ENCODE data around the gene S1PR4. TPM values are rescaled to one million over a fixed set of nuclear protein-coding genes. Genes with fewer than 3 reads are reported as not detected.
"Not testable (repeated sequence)": the region's sequence is repeated elsewhere in the genome, so short reads cannot be mapped to it uniquely, and the experiment has no call there.

Gene S1PR4
- total RNA-seq, 2 donors from 2014 or later = 1.2 to 6.4 TPM

DNA sequence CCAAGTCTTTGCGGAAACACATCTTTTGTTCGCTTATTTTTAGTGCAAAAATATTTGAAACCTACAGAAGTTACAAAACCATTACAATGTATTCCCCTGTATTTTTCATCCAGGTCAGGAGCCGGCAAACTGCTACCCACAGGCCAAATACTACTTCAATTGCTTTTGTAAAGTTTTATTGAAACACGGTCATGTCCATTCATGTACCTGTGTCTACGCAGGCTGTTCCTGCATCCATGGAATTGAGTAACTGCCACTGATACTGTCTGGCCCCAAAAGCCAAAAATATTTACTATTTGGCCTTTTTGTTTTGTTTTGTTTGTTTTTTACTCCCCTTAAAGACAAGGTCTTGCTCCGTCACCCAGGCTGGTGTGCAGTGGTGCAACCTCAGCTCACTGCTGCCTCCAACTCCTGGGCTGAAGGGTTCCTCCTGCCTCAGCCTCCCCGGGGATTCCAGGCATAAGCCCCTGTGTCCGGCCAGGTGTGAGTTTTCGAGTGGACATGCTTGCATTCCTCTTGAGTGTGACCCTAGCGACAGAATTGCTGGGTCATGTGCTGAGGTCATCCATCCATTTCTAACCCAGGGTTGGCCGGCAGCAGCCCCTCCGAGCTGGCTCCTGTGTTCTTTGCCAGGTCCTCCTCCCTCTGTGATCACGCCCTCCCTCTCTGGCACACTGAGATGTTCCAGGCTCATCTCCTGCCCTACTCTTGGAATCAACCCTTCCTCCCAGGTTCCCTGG is 10.9 kb upstream of the S1PR4 start:
- H3K27ac ChIP-seq = no peak overlapping the region
- no peaks in the 10 kb centered on the region for H3K36me3 ChIP-seq
- H3K4me1 ChIP-seq (ENCODE audit: control insufficient read depth in 1 of 2, low read depth in 2 of 2) = no peaks in the 10 kb centered on the region
- TF ChIP-seq, protein P1, sequence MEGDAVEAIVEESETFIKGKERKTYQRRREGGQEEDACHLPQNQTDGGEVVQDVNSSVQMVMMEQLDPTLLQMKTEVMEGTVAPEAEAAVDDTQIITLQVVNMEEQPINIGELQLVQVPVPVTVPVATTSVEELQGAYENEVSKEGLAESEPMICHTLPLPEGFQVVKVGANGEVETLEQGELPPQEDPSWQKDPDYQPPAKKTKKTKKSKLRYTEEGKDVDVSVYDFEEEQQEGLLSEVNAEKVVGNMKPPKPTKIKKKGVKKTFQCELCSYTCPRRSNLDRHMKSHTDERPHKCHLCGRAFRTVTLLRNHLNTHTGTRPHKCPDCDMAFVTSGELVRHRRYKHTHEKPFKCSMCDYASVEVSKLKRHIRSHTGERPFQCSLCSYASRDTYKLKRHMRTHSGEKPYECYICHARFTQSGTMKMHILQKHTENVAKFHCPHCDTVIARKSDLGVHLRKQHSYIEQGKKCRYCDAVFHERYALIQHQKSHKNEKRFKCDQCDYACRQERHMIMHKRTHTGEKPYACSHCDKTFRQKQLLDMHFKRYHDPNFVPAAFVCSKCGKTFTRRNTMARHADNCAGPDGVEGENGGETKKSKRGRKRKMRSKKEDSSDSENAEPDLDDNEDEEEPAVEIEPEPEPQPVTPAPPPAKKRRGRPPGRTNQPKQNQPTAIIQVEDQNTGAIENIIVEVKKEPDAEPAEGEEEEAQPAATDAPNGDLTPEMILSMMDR (IDR thresholded peaks at IDR 0.05) = no peak
- H3K27me3 ChIP-seq (replicated peaks; ENCODE audit: insufficient read depth) = no peaks in the 10 kb centered on the region
- DNase-seq (ENCODE audit: low spot score) = no peak
- H3K4me3 ChIP-seq = no peak overlapping the region
- ATAC-seq (ENCODE audit: insufficient number of reproducible peaks, low FRiP score, low read depth) = no peak
- H3K9me3 ChIP-seq = no peaks in the 10 kb centered on the region

DNA sequence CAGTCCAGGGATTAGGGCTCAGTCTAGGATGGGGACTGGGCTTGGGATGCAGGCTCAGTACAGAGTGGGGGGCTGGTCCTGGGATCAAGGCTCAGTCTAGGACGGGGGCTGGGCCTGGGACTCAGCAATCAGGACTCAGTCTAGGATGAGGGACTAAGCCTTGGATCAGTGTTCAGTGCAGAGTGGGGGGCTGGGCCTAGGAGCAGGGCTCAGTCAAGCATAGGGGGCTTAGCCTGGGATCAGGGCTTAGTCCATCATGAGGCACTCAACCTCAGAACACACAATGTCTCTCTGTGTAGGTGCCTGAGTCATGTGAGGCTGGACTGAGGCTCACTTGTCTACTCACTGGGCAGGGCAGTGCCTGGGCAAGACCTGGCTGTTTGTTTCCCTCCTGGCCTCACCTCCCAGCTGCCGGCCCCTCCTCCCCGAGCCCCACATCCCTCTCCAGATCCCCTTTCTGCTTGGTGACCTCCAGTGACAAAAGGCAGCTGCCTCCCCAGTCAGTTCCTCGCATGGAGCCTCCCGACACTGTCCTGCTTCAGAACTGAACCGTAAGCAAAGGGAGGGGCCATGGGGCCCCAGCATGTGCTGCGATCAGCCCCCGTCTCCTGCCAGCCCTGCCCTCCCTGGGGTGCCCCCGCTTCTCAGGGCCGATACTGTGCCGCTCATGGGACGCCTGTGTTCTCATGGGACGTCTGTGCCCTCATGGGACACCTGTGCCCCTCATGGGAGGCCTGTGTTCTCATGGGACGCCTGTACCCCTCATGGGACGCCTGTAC is 6.5 kb upstream of the S1PR4 start:
- Histone ChIP-seq H3K27me3 (replicated peaks; ENCODE audit: insufficient read depth) (no peaks in the 10 kb centered on the region), H3K27ac (no peak overlapping the region), H3K9me3 (no peaks in the 10 kb centered on the region), H3K4me3 (no peak overlapping the region), H3K4me1 (ENCODE audit: control insufficient read depth in 1 of 2, low read depth in 2 of 2) (no peaks in the 10 kb centered on the region), H3K36me3 (no peaks in the 10 kb centered on the region)
- TF ChIP-seq, protein P1 (IDR thresholded peaks at IDR 0.05) = no peak
- ATAC-seq (ENCODE audit: insufficient number of reproducible peaks, low FRiP score, low read depth) (no peak), DNase-seq (ENCODE audit: low spot score) (no peak)

DNA sequence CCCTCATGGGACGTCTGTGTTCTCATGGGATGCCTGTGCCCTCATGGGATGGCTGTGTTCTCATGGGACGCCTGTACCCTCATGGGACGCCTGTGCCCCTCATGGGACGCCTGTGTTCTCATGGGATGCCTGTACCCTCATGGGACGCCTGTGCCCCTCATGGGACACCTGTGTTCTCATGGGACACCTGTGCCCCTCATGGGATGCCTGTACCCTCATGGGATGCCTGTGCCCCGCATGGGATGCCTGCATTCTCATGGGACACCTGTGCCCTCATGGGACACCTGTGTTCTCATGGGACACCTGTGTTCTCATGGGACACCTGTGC is 5.9 kb upstream of the S1PR4 start:
- H3K27ac ChIP-seq; H3K9me3 ChIP-seq; H3K27me3 ChIP-seq (replicated peaks; ENCODE audit: insufficient read depth); H3K4me1 ChIP-seq (ENCODE audit: control insufficient read depth in 1 of 2, low read depth in 2 of 2); H3K36me3 ChIP-seq; ATAC-seq (ENCODE audit: insufficient number of reproducible peaks, low FRiP score, low read depth); DNase-seq (ENCODE audit: low spot score); H3K4me3 ChIP-seq: not testable (repeated sequence)

DNA sequence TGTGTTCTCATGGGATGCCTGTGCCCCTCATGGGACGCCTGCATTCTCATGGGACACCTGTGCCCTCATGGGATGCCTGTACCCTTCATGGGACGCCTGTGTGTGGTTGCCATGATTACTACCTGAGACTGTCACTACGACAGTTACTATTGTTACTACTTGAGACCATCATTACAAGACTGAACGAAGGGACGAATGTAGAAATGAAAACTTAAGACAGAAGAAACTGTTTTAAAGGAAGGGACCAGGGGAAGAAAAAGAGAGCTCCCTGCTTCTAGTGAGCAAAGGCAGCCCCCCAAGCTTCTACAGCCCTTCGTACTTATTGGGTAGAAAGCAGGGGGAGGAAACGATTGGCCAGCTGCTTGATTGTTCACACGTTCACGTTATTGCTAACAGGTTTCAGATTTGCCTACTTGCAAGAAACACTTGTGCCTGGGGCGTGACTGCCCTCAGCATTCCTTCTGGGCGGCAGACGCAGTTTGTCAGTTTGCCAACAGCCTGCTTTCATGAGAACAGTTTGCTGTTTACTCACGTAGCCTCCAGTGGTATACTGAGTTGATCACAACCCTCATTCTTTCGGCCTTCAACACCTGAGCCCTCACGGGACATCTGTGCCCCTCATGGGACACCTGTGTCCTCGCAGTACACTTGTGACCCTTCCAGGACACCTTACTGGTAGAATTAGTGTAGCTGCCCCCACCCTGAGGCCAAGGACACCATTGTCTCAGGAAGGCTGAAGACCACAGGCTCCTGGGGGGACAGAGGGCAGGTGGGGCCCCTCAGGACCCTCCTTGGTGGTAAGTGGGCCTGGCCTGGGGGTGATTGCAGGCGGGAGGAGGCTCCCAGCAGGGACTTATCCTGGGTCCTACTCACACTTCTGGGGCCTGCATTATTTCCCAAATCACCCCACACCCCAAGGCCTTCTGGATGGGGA is 2.5 kb upstream of the S1PR4 start:
- DNase-seq (ENCODE audit: low spot score) (no peak), ATAC-seq (ENCODE audit: insufficient number of reproducible peaks, low FRiP score, low read depth) (no peak)
- TF ChIP-seq, protein P1 (IDR thresholded peaks at IDR 0.05) = no peak
- Histone ChIP-seq H3K4me3 (no peak overlapping the region), H3K27me3 (replicated peaks; ENCODE audit: insufficient read depth) (no peaks in the 10 kb centered on the region), H3K9me3 (no peaks in the 10 kb centered on the region), H3K4me1 (ENCODE audit: control insufficient read depth in 1 of 2, low read depth in 2 of 2) (no peaks in the 10 kb centered on the region), H3K27ac (no peak overlapping the region), H3K36me3 (no peaks in the 10 kb centered on the region)

DNA sequence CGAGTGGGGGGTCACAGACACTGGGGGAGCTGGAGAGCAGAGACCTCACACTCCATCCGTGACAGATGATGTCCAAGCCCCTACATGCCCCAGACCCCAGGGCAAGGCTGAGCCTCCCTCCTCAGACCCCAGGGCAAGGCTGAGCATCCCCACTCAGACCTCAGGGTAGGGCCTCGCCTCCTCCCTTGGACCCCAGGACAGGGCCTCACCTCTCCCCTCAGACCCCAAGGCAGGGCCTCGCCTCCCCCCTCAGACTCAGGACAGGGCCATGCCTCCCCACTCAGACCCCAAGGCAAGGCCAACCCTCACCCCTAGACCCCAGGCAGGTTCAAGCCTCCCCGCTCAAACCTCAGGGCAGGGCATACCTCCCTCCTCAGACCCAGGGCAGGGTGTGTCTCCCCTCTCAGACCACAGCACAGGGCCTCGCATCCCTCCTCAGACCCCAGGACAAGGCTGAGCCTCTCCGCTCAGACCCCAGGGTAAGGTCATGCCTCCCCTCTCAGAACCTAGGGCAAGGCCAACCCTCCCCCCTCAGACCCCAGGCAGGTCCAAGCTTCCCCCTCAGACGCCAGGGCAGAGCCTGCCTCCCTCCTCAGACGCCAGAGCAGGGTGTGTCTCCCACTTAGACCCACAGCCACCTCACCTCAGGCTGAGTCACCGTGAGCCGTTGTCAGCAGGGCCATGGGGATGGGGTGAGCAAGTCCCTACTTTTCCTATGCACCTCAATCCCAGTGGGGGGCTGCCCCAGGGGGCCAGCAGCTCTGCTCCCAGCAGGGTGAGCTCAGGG is 1.7 kb upstream of the S1PR4 start:
- Histone ChIP-seq H3K4me1 (ENCODE audit: control insufficient read depth in 1 of 2, low read depth in 2 of 2) (no peaks in the 10 kb centered on the region), H3K27me3 (replicated peaks; ENCODE audit: insufficient read depth) (no peaks in the 10 kb centered on the region), H3K36me3 (no peaks in the 10 kb centered on the region), H3K4me3 (no peak overlapping the region), H3K27ac (no peak overlapping the region), H3K9me3 (no peaks in the 10 kb centered on the region)
- TF ChIP-seq, protein P1 (IDR thresholded peaks at IDR 0.05) = no peak
- ATAC-seq (ENCODE audit: insufficient number of reproducible peaks, low FRiP score, low read depth) (no peak), DNase-seq (ENCODE audit: low spot score) (no peak)

Measured in thoracic aorta (tissue), 2 donors.